ENCODE results near the gene DTX1. TPM values are rescaled to one million over a fixed set of nuclear protein-coding genes. Genes with fewer than 3 reads are reported as not detected.

DTX1 gene
- total RNA-seq, 1 donor from 2014 or later: 4.5 TPM

- DNase-seq (ENCODE audit: low spot score in 2 of 2): no peak
- intact Hi-C loops (cut with DNase I): no loop called here
- TF ChIP-seq CTCF (IDR thresholded peaks at IDR 0.05): no peak
Observed at GRCh38 chr12:113146999-113147398, 90.5 kb downstream of the DTX1 start.

More at GRCh38 chr12:113146999-113147398, 90.5 kb downstream of the DTX1 start:
- no peaks in the 10 kb centered on the region for H3K36me3 ChIP-seq
- H3K27me3 ChIP-seq: no peaks in the 10 kb centered on the region
- no peak overlapping the region for H3K27ac ChIP-seq
- H3K9me3 ChIP-seq: peaks cover 0 to 6% of the 10 kb centered on the region in 2 donors
- no peaks in the 10 kb centered on the region for H3K4me1 ChIP-seq
- no peak overlapping the region for H3K4me3 ChIP-seq

Other genes with a start within 250 kb of the DTX1 start
- gene OAS1, start 149.8 kb upstream of the DTX1 start, total RNA-seq: 0.96 TPM
- 7.0 TPM for gene OAS3, start 118.3 kb upstream of the DTX1 start, total RNA-seq
- gene OAS2, start 78.2 kb upstream of the DTX1 start, total RNA-seq: 8.0 TPM
- 0.64 TPM for gene RASAL1, start 79.0 kb downstream of the DTX1 start, total RNA-seq
- not detected for gene CFAP73, start 93.0 kb downstream of the DTX1 start, total RNA-seq
- gene DDX54, start 128.7 kb downstream of the DTX1 start, total RNA-seq: 97.0 TPM
- gene RITA1, start 129.0 kb downstream of the DTX1 start, total RNA-seq: 48.4 TPM
- 56.3 TPM for gene TPCN1, start 164.7 kb downstream of the DTX1 start, total RNA-seq

Data from ascending aorta (tissue), 2 donors.